Smooth muscle cell (in vitro differentiated cells): ENCODE results near the gene PROX1. TPM values are rescaled to one million over a fixed set of nuclear protein-coding genes. Genes with fewer than 3 reads are reported as not detected.

Source experiments
- DNase-seq: peaks from one replicate; lab custom pipeline; 2025; ENCODE audit not compliant: unreplicated experiment; lab: John Stamatoyannopoulos, UW
- H2AFZ ChIP-seq: fragments of 200-600 bp; sonication (generic); 2 replicates; pipeline ENCODE4 v1.6.0; 2016; ENCODE audit warnings: antibody characterized with exemption, low read depth, mild to moderate bottlenecking
- H3F3A ChIP-seq: fragments of 200-600 bp; sonication (generic); 2 replicates; pipeline ENCODE4 v1.6.0; 2017; ENCODE audit warnings: antibody characterized with exemption, low read depth
- H3K27ac ChIP-seq: fragments of 200-600 bp; sonication (generic); 2 replicates; pipeline ENCODE4 v1.5.1; 2016; ENCODE audit warnings: low read depth, mild to moderate bottlenecking
- H3K27me3 ChIP-seq: fragments of 200-600 bp; sonication (generic); 2 replicates; pipeline ENCODE4 v1.6.1; 2016; ENCODE audit warnings: low read depth, mild to moderate bottlenecking
- H3K36me3 ChIP-seq: fragments of 200-600 bp; sonication (generic); 2 replicates; pipeline ENCODE4 v1.5.1; 2016; ENCODE audit warnings: low read depth
- H3K4me1 ChIP-seq: fragments of 200-600 bp; sonication (generic); 2 replicates; pipeline ENCODE4 v1.5.1; 2016; ENCODE audit warnings: low read depth
- H3K4me2 ChIP-seq: fragments of 200-600 bp; sonication (generic); 2 replicates; pipeline ENCODE4 v1.6.0; 2016; ENCODE audit warnings: mild to moderate bottlenecking
- H3K4me3 ChIP-seq: fragments of 200-600 bp; sonication (generic); 2 replicates; pipeline ENCODE4 v1.5.1; 2016; ENCODE audit warnings: mild to moderate bottlenecking
- H3K79me2 ChIP-seq: fragments of 200-600 bp; sonication (generic); 2 replicates; pipeline ENCODE4 v1.6.0; 2016; ENCODE audit warnings: low read depth, mild to moderate bottlenecking
- H3K9ac ChIP-seq: fragments of 200-600 bp; sonication (generic); 2 replicates; pipeline ENCODE4 v1.6.0; 2016; ENCODE audit warnings: low read depth
- H3K9me3 ChIP-seq: fragments of 200-600 bp; sonication (generic); replicated peaks from 2 replicates; pipeline ENCODE4 v1.5.1; 2016; ENCODE audit warnings: low read depth
- H4K20me1 ChIP-seq: fragments of 200-600 bp; sonication (generic); 2 replicates; pipeline ENCODE4 v1.6.0; 2016; ENCODE audit warnings: low read depth
- CTCF ChIP-seq: fragments of 200-600 bp; sonication (generic); IDR thresholded peaks from 2 replicates; pipeline ENCODE4 v1.5.1; 2017; ENCODE audit warnings: borderline replicate concordance, mild to moderate bottlenecking, antibody characterized with exemption; ENCODE audit not compliant: insufficient read depth, poor library complexity, severe bottlenecking
- WGBS: methylation state at CpG from one replicate; pipeline ENCODE4 v1.1.7; 2016; ENCODE audit warnings: low lambda C conversion rate; 5-methylcytosine and 5-hydroxymethylcytosine counted together
- polyA plus RNA-seq: library from polyadenylated mRNA; unstranded; fragments of >200 nt; fragmentation: Nextera tagmentation; extraction: Ambion mirVana; gene quantifications from 2 replicates; pipeline ENCODE4 v1.2.1, GENCODE V29; 2016
- total RNA-seq: library from RNA; depleted of rRNA; stranded (reverse); fragments of >200 nt; gene quantifications from 2 replicates; pipeline ENCODE4 v1.2.3, GENCODE V29; 2014

PROX1 gene
- total and polyA plus RNA-seq, 2 experiments from 2014 or later = 0.24 to 2.9 TPM

GRCh38 chr1:214010717-214011116 lies 22.9 kb downstream of the PROX1 start:
- H3F3A ChIP-seq = peaks cover 7% of the 10 kb centered on the region
- WGBS = 96% methylated on average over 2 of the region's 2 CpGs

GRCh38 chr1:214012418-214012817 lies 24.6 kb downstream of the PROX1 start:
- 8% methylated on average over 2 of the region's 2 CpGs for WGBS
- Histone ChIP-seq H3K4me3 (no peak overlapping the region), H3K9ac (no peak overlapping the region), H3K27ac (no peak overlapping the region), H3K79me2 (no peaks in the 10 kb centered on the region), H3K9me3 (no peaks in the 10 kb centered on the region), H3F3A (peaks cover 7% of the 10 kb centered on the region), H3K36me3 (no peaks in the 10 kb centered on the region), H3K27me3 (no peaks in the 10 kb centered on the region), H3K4me2 (no peak overlapping the region), H4K20me1 (no peaks in the 10 kb centered on the region), H3K4me1 (peaks cover 17% of the 10 kb centered on the region), H2AFZ (no peak overlapping the region)
- DNase-seq = no peak
- no peak for TF ChIP-seq CTCF

More at GRCh38 chr1:214010717-214011116, 22.9 kb downstream of the PROX1 start:
- H3K9ac ChIP-seq = no peak overlapping the region
- H3K4me3 ChIP-seq = no peak overlapping the region
- no peaks in the 10 kb centered on the region for H3K27me3 ChIP-seq
- H3K79me2 ChIP-seq = no peaks in the 10 kb centered on the region
- no peak overlapping the region for H3K27ac ChIP-seq
- H4K20me1 ChIP-seq = no peaks in the 10 kb centered on the region
- H2AFZ ChIP-seq = no peak overlapping the region
- DNase-seq = no peak
- H3K36me3 ChIP-seq = no peaks in the 10 kb centered on the region
- no peak for TF ChIP-seq CTCF
- H3K9me3 ChIP-seq = no peaks in the 10 kb centered on the region
- H3K4me2 ChIP-seq = no peak overlapping the region
- peaks cover 12% of the 10 kb centered on the region for H3K4me1 ChIP-seq

GRCh38 chr1:214013614-214014377 lies 26.0 kb downstream of the PROX1 start:
- H3K27ac ChIP-seq = no peak overlapping the region
- no peak for DNase-seq
- peaks cover 23% of the 10 kb centered on the region for H3K4me1 ChIP-seq
- H3K27me3 ChIP-seq = no peaks in the 10 kb centered on the region
- H4K20me1 ChIP-seq = no peaks in the 10 kb centered on the region
- H3K9ac ChIP-seq = no peak overlapping the region
- H2AFZ ChIP-seq = no peak overlapping the region
- peaks cover 7% of the 10 kb centered on the region for H3F3A ChIP-seq
- H3K9me3 ChIP-seq = no peaks in the 10 kb centered on the region
- no peak for TF ChIP-seq CTCF
- no peaks in the 10 kb centered on the region for H3K36me3 ChIP-seq
- H3K4me2 ChIP-seq = no peak overlapping the region
- H3K4me3 ChIP-seq = no peak overlapping the region
- H3K79me2 ChIP-seq = no peaks in the 10 kb centered on the region
- WGBS = 90% methylated on average over 15 of the region's 15 CpGs

DNA sequence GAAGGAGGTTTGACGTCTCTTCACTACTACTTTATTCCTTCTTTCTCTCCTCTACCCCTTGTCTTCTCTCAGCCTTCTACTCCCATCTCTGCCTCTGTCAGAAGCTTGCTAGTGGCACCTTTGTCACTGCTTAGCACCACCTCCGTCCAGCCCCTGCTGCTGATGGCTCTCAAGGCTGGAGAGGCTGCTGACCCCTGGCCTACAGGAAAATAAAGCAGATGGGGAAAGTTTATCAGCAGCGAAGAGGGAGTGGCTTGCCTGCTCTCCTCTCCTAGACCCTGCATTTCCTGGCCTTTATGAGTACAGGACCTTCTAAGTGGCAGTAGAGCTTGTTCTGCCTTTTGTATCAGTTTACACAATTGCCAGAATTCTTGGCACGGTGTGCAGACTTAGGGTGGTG lies 27.0 kb downstream of the PROX1 start:
- 75% methylated on average over 4 of the region's 4 CpGs for WGBS
- no peak overlapping the region for H3K4me3 ChIP-seq
- no peak overlapping the region for H2AFZ ChIP-seq
- DNase-seq = no peak
- peaks cover 6% of the 10 kb centered on the region for H3F3A ChIP-seq
- H3K9me3 ChIP-seq = no peaks in the 10 kb centered on the region
- H3K4me1 ChIP-seq = peaks cover 14% of the 10 kb centered on the region
- H3K4me2 ChIP-seq = no peak overlapping the region
- no peak for TF ChIP-seq CTCF
- no peaks in the 10 kb centered on the region for H4K20me1 ChIP-seq
- H3K9ac ChIP-seq = no peak overlapping the region
- no peak overlapping the region for H3K27ac ChIP-seq
- H3K79me2 ChIP-seq = no peaks in the 10 kb centered on the region
- H3K27me3 ChIP-seq = no peaks in the 10 kb centered on the region
- H3K36me3 ChIP-seq = no peaks in the 10 kb centered on the region
